GM12878 (cell line): Measurements from ENCODE around the gene TXNDC8. TPM values are rescaled to one million over a fixed set of nuclear protein-coding genes. Genes with fewer than 3 reads are reported as not detected.

Experiments used
- CBX3 ChIP-seq: fragments of 200-600 bp; sonication (generic); IDR thresholded peaks from 2 replicates; pipeline ENCODE4 v1.6.1; 2016; ENCODE audit warnings: low read depth, borderline replicate concordance
- CHD1 ChIP-seq: IDR thresholded peaks from 2 replicates; pipeline ENCODE4 v1.6.1; 2012; ENCODE audit warnings: low read depth, low read length, improper control_type of control experiment
- ETV6 ChIP-seq, 2 experiments: fragments of 450-650 bp in 1 of 2; IDR thresholded peaks in 1 of 2; conservative IDR thresholded peaks in 1 of 2; 2 replicates each; pipeline ENCODE4 v1.6.1; 2014; ENCODE audit warnings: antibody characterized with exemption in 1 of 2, borderline replicate concordance in 1 of 2, low read depth in 1 of 2, mild to moderate bottlenecking in 1 of 2, moderate library complexity in 1 of 2
- IKZF2 ChIP-seq, 2 experiments: fragments of 450-650 bp; IDR thresholded peaks; 2 replicates each; pipeline ENCODE4 v1.6.1; 2017; ENCODE audit warnings: mild to moderate bottlenecking in 2 of 2, moderate library complexity in 2 of 2
- KDM1A ChIP-seq: fragments of 200-600 bp; sonication (generic); IDR thresholded peaks from 2 replicates; pipeline ENCODE4 v1.6.1; 2016; ENCODE audit warnings: borderline replicate concordance
- NFIC ChIP-seq: IDR thresholded peaks from 2 replicates; pipeline ENCODE4 v1.6.1; 2012; ENCODE audit warnings: low read depth, mild to moderate bottlenecking, inconsistent platforms, low read length, moderate library complexity
- RAD51 ChIP-seq: fragments of 450-650 bp; IDR thresholded peaks from 2 replicates; pipeline ENCODE4 v1.6.1; 2016; ENCODE audit warnings: moderate library complexity, mild to moderate bottlenecking, inconsistent platforms
- RELA ChIP-seq: fragments of 450-650 bp; IDR thresholded peaks from 2 replicates; pipeline ENCODE4 v1.8.0; 2014; ENCODE audit warnings: borderline replicate concordance; ENCODE audit not compliant: partially characterized antibody
- SIX5 ChIP-seq: IDR thresholded peaks from 2 replicates; pipeline ENCODE4 v1.6.1; 2011; ENCODE audit warnings: mild to moderate bottlenecking, low read depth, low read length, moderate library complexity; ENCODE audit not compliant: severe bottlenecking
- SMAD1 ChIP-seq: fragments of 450-650 bp; IDR thresholded peaks from 2 replicates; pipeline ENCODE4 v1.6.1; 2018; ENCODE audit warnings: mild to moderate bottlenecking, low read depth; ENCODE audit not compliant: partially characterized antibody
- SP1 ChIP-seq: IDR thresholded peaks from one replicate; pipeline ENCODE4 v1.6.1; 2011; ENCODE audit warnings: low read depth, low read length
- STAT3 ChIP-seq: IDR thresholded peaks from 2 replicates; pipeline ENCODE4 v1.6.1; 2011; ENCODE audit warnings: low read depth, low read length, improper control_type of control experiment
- TCF3 ChIP-seq: IDR thresholded peaks from 2 replicates; pipeline ENCODE4 v1.6.1; 2012; ENCODE audit warnings: low read depth, mild to moderate bottlenecking, low read length, borderline replicate concordance; ENCODE audit not compliant: insufficient read depth
- ZSCAN29 ChIP-seq: fragments of 450-650 bp; IDR thresholded peaks from 2 replicates; pipeline ENCODE4 v1.6.1; 2017; ENCODE audit warnings: mild to moderate bottlenecking, moderate library complexity
- polyA plus RNA-seq, 11 experiments: library from polyadenylated mRNA; depleted of rRNA in 4 of 11; unstranded in 6 of 11; stranded (reverse) in 5 of 11; fragments of >200 nt; fragmentation: Nextera tagmentation in 4 of 11; fragmentation: Illumina TruSeq in 1 of 11; extraction: Ambion mirVana in 4 of 11; extraction: Trizol in 1 of 11; gene quantifications; 1 replicate in 1 of 11; 2 replicates in 10 of 11; pipeline versions ENCODE4 v1.2.1 to v1.2.3, GENCODE V29; 2011 to 2016; ENCODE audit warnings: inconsistent platforms in 2 of 11, missing spikeins in 2 of 11, low read depth in 1 of 11
- total RNA-seq, 4 experiments: library from RNA; depleted of rRNA in 3 of 4; stranded (reverse); fragments of >200 nt in 3 of 4; fragmentation: Illumina TruSeq in 1 of 4; extraction: Trizol in 1 of 4; gene quantifications; 2 replicates each; pipeline versions ENCODE4 v1.2.1 to v1.2.3, GENCODE V29; 2013 to 2021
- TF ChIP-seq, protein P1 (sequence below): fragments of 450-650 bp; conservative IDR thresholded peaks from 2 replicates; pipeline ENCODE4 v1.6.1; 2017; ENCODE audit warnings: mild to moderate bottlenecking, moderate library complexity
- TF ChIP-seq, protein P2 (sequence below): fragments of 450-650 bp; IDR thresholded peaks from 2 replicates; pipeline ENCODE4 v1.6.1; 2017; ENCODE audit warnings: borderline replicate concordance
- TF ChIP-seq, protein P3 (sequence below): fragments of 450-650 bp; IDR thresholded peaks from 2 replicates; pipeline ENCODE4 v1.6.1; 2018; ENCODE audit warnings: borderline replicate concordance, mild to moderate bottlenecking; ENCODE audit not compliant: partially characterized antibody
- TF ChIP-seq, protein P4 (sequence below): fragments of 450-650 bp; IDR thresholded peaks from 2 replicates; pipeline ENCODE4 v1.6.1; 2017; ENCODE audit warnings: mild to moderate bottlenecking, moderate library complexity

TXNDC8 gene
- total and polyA plus RNA-seq, 10 of the 15 experiments (the other 5 are each of a cell fraction or from before 2014, with no cell fraction given) = not detected

DNA sequence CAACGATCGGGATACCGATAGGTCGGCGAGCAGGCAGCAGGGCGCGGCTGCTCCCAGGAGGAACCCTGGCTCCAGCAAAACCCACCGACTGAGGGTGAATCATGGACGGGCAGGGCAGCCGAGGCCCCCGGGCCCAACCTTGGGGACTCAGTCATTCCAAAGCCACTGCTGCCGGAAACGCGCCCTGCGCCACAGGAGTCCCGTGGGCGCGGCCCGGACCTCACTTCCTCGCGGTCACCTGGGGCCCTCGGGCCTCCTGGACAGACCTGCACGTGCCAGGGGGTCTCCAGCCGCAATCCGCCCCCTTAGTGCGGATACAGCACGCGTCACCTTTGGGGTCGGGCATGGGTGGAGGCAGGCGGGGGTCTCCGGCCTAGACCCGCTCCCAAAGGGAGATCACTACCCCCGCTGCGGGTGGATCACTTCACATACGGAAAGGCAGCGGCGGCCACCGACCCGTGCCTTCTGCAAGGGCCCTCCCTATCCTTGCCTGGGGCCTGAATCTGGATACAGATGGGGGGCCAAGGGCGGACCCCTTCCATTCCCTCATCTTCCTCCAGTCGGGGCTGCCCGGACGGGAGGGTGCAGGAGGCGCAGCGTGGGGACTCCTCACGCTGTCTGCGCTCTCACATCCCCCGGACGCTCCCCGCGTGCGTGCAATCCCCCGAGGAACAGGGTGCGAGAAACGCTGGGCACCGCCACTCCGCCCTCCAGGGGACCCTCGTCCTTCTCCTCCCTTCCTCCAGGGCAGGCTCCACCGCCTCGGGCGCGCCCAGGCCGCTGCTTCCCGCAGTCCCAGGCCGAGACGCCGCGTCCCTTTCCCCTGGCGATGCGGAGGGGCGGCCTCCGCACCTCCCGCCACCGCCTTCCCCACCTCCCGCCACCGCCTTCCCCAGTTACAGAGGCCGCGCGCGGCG is 81.9 kb downstream of the TXNDC8 start (continued):
- TF ChIP-seq SIX5 = no peak
- TF ChIP-seq, protein P1, sequence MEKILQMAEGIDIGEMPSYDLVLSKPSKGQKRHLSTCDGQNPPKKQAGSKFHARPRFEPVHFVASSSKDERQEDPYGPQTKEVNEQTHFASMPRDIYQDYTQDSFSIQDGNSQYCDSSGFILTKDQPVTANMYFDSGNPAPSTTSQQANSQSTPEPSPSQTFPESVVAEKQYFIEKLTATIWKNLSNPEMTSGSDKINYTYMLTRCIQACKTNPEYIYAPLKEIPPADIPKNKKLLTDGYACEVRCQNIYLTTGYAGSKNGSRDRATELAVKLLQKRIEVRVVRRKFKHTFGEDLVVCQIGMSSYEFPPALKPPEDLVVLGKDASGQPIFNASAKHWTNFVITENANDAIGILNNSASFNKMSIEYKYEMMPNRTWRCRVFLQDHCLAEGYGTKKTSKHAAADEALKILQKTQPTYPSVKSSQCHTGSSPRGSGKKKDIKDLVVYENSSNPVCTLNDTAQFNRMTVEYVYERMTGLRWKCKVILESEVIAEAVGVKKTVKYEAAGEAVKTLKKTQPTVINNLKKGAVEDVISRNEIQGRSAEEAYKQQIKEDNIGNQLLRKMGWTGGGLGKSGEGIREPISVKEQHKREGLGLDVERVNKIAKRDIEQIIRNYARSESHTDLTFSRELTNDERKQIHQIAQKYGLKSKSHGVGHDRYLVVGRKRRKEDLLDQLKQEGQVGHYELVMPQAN = peak; percentile 66; the same call in 1 of the 2 replicates
- no peak for TF ChIP-seq SMAD1
- TF ChIP-seq SP1 = no peak
- TF ChIP-seq, protein P2, sequence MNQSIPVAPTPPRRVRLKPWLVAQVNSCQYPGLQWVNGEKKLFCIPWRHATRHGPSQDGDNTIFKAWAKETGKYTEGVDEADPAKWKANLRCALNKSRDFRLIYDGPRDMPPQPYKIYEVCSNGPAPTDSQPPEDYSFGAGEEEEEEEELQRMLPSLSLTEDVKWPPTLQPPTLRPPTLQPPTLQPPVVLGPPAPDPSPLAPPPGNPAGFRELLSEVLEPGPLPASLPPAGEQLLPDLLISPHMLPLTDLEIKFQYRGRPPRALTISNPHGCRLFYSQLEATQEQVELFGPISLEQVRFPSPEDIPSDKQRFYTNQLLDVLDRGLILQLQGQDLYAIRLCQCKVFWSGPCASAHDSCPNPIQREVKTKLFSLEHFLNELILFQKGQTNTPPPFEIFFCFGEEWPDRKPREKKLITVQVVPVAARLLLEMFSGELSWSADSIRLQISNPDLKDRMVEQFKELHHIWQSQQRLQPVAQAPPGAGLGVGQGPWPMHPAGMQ = no peak
- TF ChIP-seq IKZF2 (IDR thresholded peaks at IDR 0.05) = peak; percentile 31 to 61; a peak in 3 of 4 replicates
- TF ChIP-seq NFIC = no peak
- TF ChIP-seq CBX3 = no peak
- TF ChIP-seq ETV6 (conservative IDR thresholded peaks at IDR 0.05 in 1 of 2, IDR thresholded peaks at IDR 0.05 in 1 of 2; ENCODE audit: borderline replicate concordance in 1 of 2, low read depth in 1 of 2) = no peak
- no peak for TF ChIP-seq TCF3
- 0 out of 2 replicates have a peak, but pooled peaks have one; percentile 39 for TF ChIP-seq CHD1
- no peak for TF ChIP-seq KDM1A
- no peak for TF ChIP-seq ZSCAN29
- TF ChIP-seq STAT3 = no peak
- no peak for TF ChIP-seq RELA
- TF ChIP-seq, protein P3, sequence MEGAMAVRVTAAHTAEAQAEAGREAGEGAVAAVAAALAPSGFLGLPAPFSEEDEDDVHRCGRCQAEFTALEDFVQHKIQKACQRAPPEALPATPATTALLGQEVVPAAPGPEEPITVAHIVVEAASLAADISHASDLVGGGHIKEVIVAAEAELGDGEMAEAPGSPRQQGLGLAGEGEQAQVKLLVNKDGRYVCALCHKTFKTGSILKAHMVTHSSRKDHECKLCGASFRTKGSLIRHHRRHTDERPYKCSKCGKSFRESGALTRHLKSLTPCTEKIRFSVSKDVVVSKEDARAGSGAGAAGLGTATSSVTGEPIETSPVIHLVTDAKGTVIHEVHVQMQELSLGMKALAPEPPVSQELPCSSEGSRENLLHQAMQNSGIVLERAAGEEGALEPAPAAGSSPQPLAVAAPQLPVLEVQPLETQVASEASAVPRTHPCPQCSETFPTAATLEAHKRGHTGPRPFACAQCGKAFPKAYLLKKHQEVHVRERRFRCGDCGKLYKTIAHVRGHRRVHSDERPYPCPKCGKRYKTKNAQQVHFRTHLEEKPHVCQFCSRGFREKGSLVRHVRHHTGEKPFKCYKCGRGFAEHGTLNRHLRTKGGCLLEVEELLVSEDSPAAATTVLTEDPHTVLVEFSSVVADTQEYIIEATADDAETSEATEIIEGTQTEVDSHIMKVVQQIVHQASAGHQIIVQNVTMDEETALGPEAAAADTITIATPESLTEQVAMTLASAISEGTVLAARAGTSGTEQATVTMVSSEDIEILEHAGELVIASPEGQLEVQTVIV = no peak
- no peak for TF ChIP-seq RAD51
- TF ChIP-seq, protein P4, sequence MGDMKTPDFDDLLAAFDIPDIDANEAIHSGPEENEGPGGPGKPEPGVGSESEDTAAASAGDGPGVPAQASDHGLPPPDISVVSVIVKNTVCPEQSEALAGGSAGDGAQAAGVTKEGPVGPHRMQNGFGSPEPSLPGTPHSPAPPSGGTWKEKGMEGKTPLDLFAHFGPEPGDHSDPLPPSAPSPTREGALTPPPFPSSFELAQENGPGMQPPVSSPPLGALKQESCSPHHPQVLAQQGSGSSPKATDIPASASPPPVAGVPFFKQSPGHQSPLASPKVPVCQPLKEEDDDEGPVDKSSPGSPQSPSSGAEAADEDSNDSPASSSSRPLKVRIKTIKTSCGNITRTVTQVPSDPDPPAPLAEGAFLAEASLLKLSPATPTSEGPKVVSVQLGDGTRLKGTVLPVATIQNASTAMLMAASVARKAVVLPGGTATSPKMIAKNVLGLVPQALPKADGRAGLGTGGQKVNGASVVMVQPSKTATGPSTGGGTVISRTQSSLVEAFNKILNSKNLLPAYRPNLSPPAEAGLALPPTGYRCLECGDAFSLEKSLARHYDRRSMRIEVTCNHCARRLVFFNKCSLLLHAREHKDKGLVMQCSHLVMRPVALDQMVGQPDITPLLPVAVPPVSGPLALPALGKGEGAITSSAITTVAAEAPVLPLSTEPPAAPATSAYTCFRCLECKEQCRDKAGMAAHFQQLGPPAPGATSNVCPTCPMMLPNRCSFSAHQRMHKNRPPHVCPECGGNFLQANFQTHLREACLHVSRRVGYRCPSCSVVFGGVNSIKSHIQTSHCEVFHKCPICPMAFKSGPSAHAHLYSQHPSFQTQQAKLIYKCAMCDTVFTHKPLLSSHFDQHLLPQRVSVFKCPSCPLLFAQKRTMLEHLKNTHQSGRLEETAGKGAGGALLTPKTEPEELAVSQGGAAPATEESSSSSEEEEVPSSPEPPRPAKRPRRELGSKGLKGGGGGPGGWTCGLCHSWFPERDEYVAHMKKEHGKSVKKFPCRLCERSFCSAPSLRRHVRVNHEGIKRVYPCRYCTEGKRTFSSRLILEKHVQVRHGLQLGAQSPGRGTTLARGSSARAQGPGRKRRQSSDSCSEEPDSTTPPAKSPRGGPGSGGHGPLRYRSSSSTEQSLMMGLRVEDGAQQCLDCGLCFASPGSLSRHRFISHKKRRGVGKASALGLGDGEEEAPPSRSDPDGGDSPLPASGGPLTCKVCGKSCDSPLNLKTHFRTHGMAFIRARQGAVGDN = peak; percentile 62
